K562 (cell line): ENCODE data around the gene CATSPER1. TPM values are rescaled to one million over a fixed set of nuclear protein-coding genes. Genes with fewer than 3 reads are reported as not detected.

Experiments
- CBX8 ChIP-seq: fragments of 200-600 bp; sonication (generic); IDR thresholded peaks from 2 replicates; pipeline ENCODE4 v1.6.1; 2012; ENCODE audit warnings: borderline replicate concordance, mixed run types, low read depth, mild to moderate bottlenecking, moderate library complexity, mixed read lengths, low read length, control low read depth, inconsistent platforms; ENCODE audit not compliant: poor library complexity, severe bottlenecking; ENCODE audit errors: extremely low read depth
- E2F4 ChIP-seq: sonication (generic); formaldehyde crosslinking; IDR thresholded peaks from 2 replicates; pipeline ENCODE4 v1.8.0; 2022; ENCODE audit warnings: mild to moderate bottlenecking, low read depth, missing genetic modification reagents
- ELF4 ChIP-seq: fragments of 450-650 bp; formaldehyde crosslinking; IDR thresholded peaks from 2 replicates; pipeline ENCODE4 v1.4.0; 2022; ENCODE audit warnings: missing genetic modification characterization
- EWSR1 ChIP-seq: fragments of 450-650 bp; IDR thresholded peaks from 2 replicates; pipeline ENCODE4 v1.6.1; 2018; ENCODE audit warnings: borderline replicate concordance, mild to moderate bottlenecking, low read depth, moderate library complexity; ENCODE audit not compliant: partially characterized antibody
- FOXK2 ChIP-seq, 2 experiments: fragments of 450-650 bp; IDR thresholded peaks in 1 of 2; conservative IDR thresholded peaks in 1 of 2; 2 replicates each; pipeline ENCODE4 v1.6.1; 2016; ENCODE audit warnings: low read depth in 2 of 2, mild to moderate bottlenecking in 1 of 2
- GATA2 ChIP-seq: sonication (generic); formaldehyde crosslinking; IDR thresholded peaks from 2 replicates; pipeline ENCODE4 v1.4.0; 2020; ENCODE audit warnings: mild to moderate bottlenecking, missing genetic modification reagents
- HIVEP1 ChIP-seq: fragments of 250-450 bp; sonication (Bioruptor Pico); IDR thresholded peaks from 2 replicates; pipeline ENCODE4 v1.4.0; 2020; ENCODE audit warnings: mild to moderate bottlenecking
- MCM2 ChIP-seq: fragments of 450-650 bp; IDR thresholded peaks from 2 replicates; pipeline ENCODE4 v1.6.1; 2017; ENCODE audit warnings: low read depth, mild to moderate bottlenecking
- MCM5 ChIP-seq: fragments of 450-650 bp; IDR thresholded peaks from 2 replicates; pipeline ENCODE4 v1.6.1; 2016; ENCODE audit warnings: low read depth
- MNT ChIP-seq, 2 experiments: fragments of 450-650 bp; conservative IDR thresholded peaks; 2 replicates each; pipeline ENCODE4 v1.6.1; 2017; ENCODE audit warnings: mild to moderate bottlenecking in 2 of 2, moderate library complexity in 2 of 2
- NBN ChIP-seq: fragments of 450-650 bp; IDR thresholded peaks from 2 replicates; pipeline ENCODE4 v1.6.1; 2016; ENCODE audit warnings: low read depth, mild to moderate bottlenecking
- POLR2B ChIP-seq: fragments of 450-650 bp; IDR thresholded peaks from 2 replicates; pipeline ENCODE4 v1.6.1; 2018; ENCODE audit warnings: low read depth; ENCODE audit not compliant: partially characterized antibody
- SIX5 ChIP-seq, 2 experiments: IDR thresholded peaks; 2 replicates each; pipeline ENCODE4 v1.6.1; 2011; ENCODE audit warnings: low read length in 2 of 2, borderline replicate concordance in 1 of 2, low read depth in 1 of 2, mild to moderate bottlenecking in 1 of 2, moderate library complexity in 1 of 2; ENCODE audit not compliant: insufficient read depth in 1 of 2
- XRCC3 ChIP-seq: fragments of 450-650 bp; IDR thresholded peaks from 2 replicates; pipeline ENCODE4 v1.6.1; 2017; ENCODE audit warnings: mild to moderate bottlenecking, moderate library complexity
- ZBTB1 ChIP-seq: sonication (generic); formaldehyde crosslinking; IDR thresholded peaks from 2 replicates; pipeline ENCODE4 v1.8.1; 2023; ENCODE audit warnings: missing genetic modification reagents, low read depth, mild to moderate bottlenecking, borderline replicate concordance
- ZBTB33 ChIP-seq: sonication (generic); formaldehyde crosslinking; IDR thresholded peaks from 2 replicates; pipeline ENCODE4 v1.8.1; 2023; ENCODE audit warnings: mild to moderate bottlenecking, missing genetic modification reagents
- ZFP30 ChIP-seq: fragments of 250-450 bp; sonication (Bioruptor Pico); IDR thresholded peaks from 2 replicates; pipeline ENCODE4 v1.8.0; 2022; ENCODE audit warnings: moderate library complexity, mild to moderate bottlenecking, inconsistent platforms, borderline replicate concordance
- ZNF124 ChIP-seq: sonication (generic); formaldehyde crosslinking; IDR thresholded peaks from 2 replicates; pipeline ENCODE4 v1.8.1; 2022; ENCODE audit warnings: missing genetic modification reagents
- ZNF133 ChIP-seq: fragments of 250-450 bp; sonication (Bioruptor Pico); IDR thresholded peaks from 2 replicates; pipeline ENCODE4 v1.4.0; 2020; ENCODE audit warnings: mild to moderate bottlenecking
- ZNF507 ChIP-seq: conservative IDR thresholded peaks from 2 replicates; pipeline ENCODE4 v1.6.1; 2017; ENCODE audit warnings: missing genetic modification characterization, missing compliant biosample characterization
- ZNF586 ChIP-seq: fragments of 450-650 bp; formaldehyde crosslinking; conservative IDR thresholded peaks from 2 replicates; pipeline ENCODE4 v1.4.0; 2020; ENCODE audit warnings: mild to moderate bottlenecking, moderate library complexity
- polyA plus RNA-seq, 8 experiments: library from polyadenylated mRNA; depleted of rRNA in 4 of 8; stranded (reverse) in 5 of 8; unstranded in 3 of 8; fragments of >200 nt; fragmentation: Nextera tagmentation in 2 of 8; fragmentation: Illumina TruSeq in 1 of 8; extraction: Ambion mirVana in 2 of 8; extraction: Trizol in 1 of 8; gene quantifications; 2 replicates each; pipeline versions ENCODE4 v1.2.1 to v1.2.3, GENCODE V29; 2011 to 2014; ENCODE audit warnings: inconsistent platforms in 1 of 8, missing spikeins in 1 of 8
- total RNA-seq, 7 experiments: library from RNA; depleted of rRNA in 6 of 7; stranded (reverse); fragments of >200 nt in 6 of 7; fragmentation: Illumina TruSeq in 2 of 7; extraction: Trizol in 2 of 7; gene quantifications; 2 replicates each; pipeline versions ENCODE4 v1.2.1 to v1.2.3, GENCODE V29; 2011 to 2021; ENCODE audit warnings: low replicate concordance in 1 of 7
- TF ChIP-seq, protein P1 (sequence below): IDR thresholded peaks from 3 replicates; pipeline ENCODE4 v1.6.1; 2011; ENCODE audit warnings: borderline replicate concordance, mild to moderate bottlenecking; ENCODE audit not compliant: insufficient read length, insufficient read depth
- TF ChIP-seq, protein P2 (sequence below): fragments of 250-450 bp; sonication (Bioruptor Pico); IDR thresholded peaks from 2 replicates; pipeline ENCODE4 v1.9.0; 2021; ENCODE audit warnings: mild to moderate bottlenecking

The CATSPER1 gene
- total and polyA plus RNA-seq, 9 of the 15 experiments (the other 6 are each of a cell fraction or from before 2014, with no cell fraction given): 0.21 to 3.3 (median 0.76) TPM

DNA sequence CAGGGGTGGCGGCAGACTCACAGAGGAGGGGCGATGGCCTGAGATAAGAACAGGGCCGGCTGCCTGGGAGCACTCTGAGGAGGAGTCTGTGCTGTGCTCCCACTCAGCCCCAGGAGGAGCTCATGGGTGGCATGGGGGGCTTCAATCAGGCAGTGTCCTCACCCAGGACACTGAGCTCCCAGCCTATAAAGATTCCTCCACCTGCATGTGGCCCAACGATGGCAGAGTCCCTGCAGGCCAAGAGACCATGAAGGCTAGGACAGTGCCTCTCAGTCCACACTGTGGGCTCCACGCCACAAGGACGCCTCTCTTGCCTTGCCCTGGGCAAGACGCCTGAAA, 12.5 kb downstream of the CATSPER1 start (continued):
- TF ChIP-seq ZNF586 (CRISPR knock-in tag) (no peak), NBN (no peak), HIVEP1 (CRISPR knock-in tag) (no peak), XRCC3 (no peak), CBX8 (no peak), ELF4 (CRISPR knock-in tag) (no peak), MCM2 (peak; percentile 88), POLR2B (no peak), MCM5 (no peak), EWSR1 (no peak), ZNF133 (CRISPR knock-in tag) (no peak), E2F4 (CRISPR knock-in tag) (no peak), ZNF124 (CRISPR knock-in tag) (no peak), ZBTB33 (CRISPR knock-in tag) (no peak), ZFP30 (no peak), MNT (conservative IDR thresholded peaks at IDR 0.05) (no peak), SIX5 (IDR thresholded peaks at IDR 0.05; ENCODE audit: borderline replicate concordance in 1 of 2, insufficient read depth in 1 of 2, low read depth in 1 of 2, low read length in 2 of 2) (no peak), ZBTB1 (CRISPR knock-in tag) (no peak), GATA2 (CRISPR knock-in tag) (peak; percentile 69), FOXK2 (conservative IDR thresholded peaks at IDR 0.05 in 1 of 2, IDR thresholded peaks at IDR 0.05 in 1 of 2; ENCODE audit: low read depth in 2 of 2) (no peak), ZNF507 (tag) (no peak)
- TF ChIP-seq, protein P1, sequence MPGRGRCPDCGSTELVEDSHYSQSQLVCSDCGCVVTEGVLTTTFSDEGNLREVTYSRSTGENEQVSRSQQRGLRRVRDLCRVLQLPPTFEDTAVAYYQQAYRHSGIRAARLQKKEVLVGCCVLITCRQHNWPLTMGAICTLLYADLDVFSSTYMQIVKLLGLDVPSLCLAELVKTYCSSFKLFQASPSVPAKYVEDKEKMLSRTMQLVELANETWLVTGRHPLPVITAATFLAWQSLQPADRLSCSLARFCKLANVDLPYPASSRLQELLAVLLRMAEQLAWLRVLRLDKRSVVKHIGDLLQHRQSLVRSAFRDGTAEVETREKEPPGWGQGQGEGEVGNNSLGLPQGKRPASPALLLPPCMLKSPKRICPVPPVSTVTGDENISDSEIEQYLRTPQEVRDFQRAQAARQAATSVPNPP: no peak
- TF ChIP-seq, protein P2, sequence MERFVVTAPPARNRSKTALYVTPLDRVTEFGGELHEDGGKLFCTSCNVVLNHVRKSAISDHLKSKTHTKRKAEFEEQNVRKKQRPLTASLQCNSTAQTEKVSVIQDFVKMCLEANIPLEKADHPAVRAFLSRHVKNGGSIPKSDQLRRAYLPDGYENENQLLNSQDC (CRISPR knock-in tag): no peak
- TF ChIP-seq, all 486 proteins: peak for 12
